OCI-LY1 (cell line): Measurements from ENCODE around the gene CRIM1.

Experiments used
- EZH2 ChIP-seq: fragments of 200-600 bp; sonication (generic), shearing (Covaris generic); IDR thresholded peaks from 2 replicates; pipeline ENCODE4 v1.8.0; 2017; ENCODE audit warnings: borderline replicate concordance, mixed run types, mild to moderate bottlenecking, antibody characterized with exemption, low read length, moderate library complexity, mixed read lengths
- TF ChIP-seq, protein P1 (sequence below): fragments of 200-600 bp; sonication (generic), shearing (Covaris generic); IDR thresholded peaks from 2 replicates; pipeline ENCODE4 v1.5.1; 2017; ENCODE audit warnings: mild to moderate bottlenecking, antibody characterized with exemption, low read length, moderate library complexity, mixed read lengths

DNA sequence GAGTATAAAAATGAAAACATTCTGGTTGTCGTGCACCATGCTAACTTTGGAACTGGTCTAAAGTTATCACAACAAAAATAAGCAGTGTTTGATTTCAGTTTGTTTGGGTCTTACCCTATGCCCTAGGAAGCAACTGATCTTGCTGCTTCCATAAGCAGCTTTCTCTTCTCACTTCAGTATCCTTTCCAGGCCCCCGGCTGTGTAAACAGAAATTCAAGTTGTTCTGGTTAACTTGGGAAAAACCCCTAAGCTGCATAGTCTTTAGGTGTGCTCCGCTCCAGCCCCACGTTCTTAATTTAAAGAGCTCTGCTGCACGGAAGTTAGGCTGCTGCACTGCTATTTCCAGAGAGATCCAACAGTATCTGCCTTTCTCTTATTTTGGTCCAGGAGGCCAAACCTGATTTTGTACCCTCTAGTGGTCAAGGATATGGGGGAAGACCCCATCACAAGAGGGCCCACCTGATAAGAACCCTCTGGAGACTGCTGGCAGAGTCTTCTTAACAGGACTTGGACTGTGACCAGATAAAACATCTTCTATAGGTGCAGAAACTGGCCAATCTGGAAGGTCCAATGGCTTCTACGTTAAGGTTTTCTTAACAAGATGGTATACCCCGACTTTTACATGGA lies 173.3 kb downstream of the CRIM1 start:
- TF ChIP-seq, protein P1, sequence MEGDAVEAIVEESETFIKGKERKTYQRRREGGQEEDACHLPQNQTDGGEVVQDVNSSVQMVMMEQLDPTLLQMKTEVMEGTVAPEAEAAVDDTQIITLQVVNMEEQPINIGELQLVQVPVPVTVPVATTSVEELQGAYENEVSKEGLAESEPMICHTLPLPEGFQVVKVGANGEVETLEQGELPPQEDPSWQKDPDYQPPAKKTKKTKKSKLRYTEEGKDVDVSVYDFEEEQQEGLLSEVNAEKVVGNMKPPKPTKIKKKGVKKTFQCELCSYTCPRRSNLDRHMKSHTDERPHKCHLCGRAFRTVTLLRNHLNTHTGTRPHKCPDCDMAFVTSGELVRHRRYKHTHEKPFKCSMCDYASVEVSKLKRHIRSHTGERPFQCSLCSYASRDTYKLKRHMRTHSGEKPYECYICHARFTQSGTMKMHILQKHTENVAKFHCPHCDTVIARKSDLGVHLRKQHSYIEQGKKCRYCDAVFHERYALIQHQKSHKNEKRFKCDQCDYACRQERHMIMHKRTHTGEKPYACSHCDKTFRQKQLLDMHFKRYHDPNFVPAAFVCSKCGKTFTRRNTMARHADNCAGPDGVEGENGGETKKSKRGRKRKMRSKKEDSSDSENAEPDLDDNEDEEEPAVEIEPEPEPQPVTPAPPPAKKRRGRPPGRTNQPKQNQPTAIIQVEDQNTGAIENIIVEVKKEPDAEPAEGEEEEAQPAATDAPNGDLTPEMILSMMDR, result no peak
- no peak for TF ChIP-seq EZH2
